SU-DHL-6 (cell line): ENCODE data around the gene CSNK1A1.

Experiments used
- H2AFZ ChIP-seq: fragments of 200-600 bp; sonication (generic); 2 replicates; pipeline ENCODE4 v1.6.1; 2014; ENCODE audit warnings: low read depth, mild to moderate bottlenecking, moderate library complexity, mixed read lengths, antibody characterized with exemption, low read length; ENCODE audit not compliant: severe bottlenecking
- H3F3A ChIP-seq: fragments of 200-600 bp; shearing (Covaris generic); 2 replicates; pipeline ENCODE4 v1.6.0; 2016; ENCODE audit warnings: antibody characterized with exemption, mild to moderate bottlenecking; ENCODE audit not compliant: insufficient read depth
- H3K27ac ChIP-seq: fragments of 200-600 bp; sonication (generic); 2 replicates; pipeline ENCODE4 v1.5.1; 2016; ENCODE audit warnings: low read depth, mild to moderate bottlenecking, low read length, moderate library complexity, mixed read lengths
- H3K27me3 ChIP-seq: fragments of 200-600 bp; sonication (generic), shearing (Covaris generic); 2 replicates; pipeline ENCODE4 v1.6.0; 2014; ENCODE audit warnings: mild to moderate bottlenecking, low read length
- H3K36me3 ChIP-seq: fragments of 200-600 bp; sonication (generic); 2 replicates; pipeline ENCODE4 v1.6.1; 2014; ENCODE audit warnings: mild to moderate bottlenecking, low read length, mixed read lengths
- H3K4me2 ChIP-seq: fragments of 300-600, 200-600 bp; shearing (Covaris generic), sonication (generic); 2 replicates; pipeline ENCODE4 v1.6.0; 2014; ENCODE audit warnings: low read length, low read depth, mild to moderate bottlenecking; ENCODE audit not compliant: poor library complexity, severe bottlenecking
- H3K4me3 ChIP-seq: fragments of 200-600 bp; sonication (generic); 2 replicates; pipeline ENCODE4 v1.5.1; 2014; ENCODE audit warnings: antibody characterized with exemption, low read length, mild to moderate bottlenecking, mixed read lengths; ENCODE audit not compliant: insufficient read depth, poor library complexity, severe bottlenecking
- H3K79me2 ChIP-seq: fragments of 200-600 bp; sonication (generic); 2 replicates; pipeline ENCODE4 v1.6.1; 2014; ENCODE audit warnings: mild to moderate bottlenecking, low read length, moderate library complexity; ENCODE audit not compliant: insufficient read depth
- H3K9ac ChIP-seq: fragments of 200-600 bp; sonication (generic); 2 replicates; pipeline ENCODE4 v1.7.0; 2014; ENCODE audit warnings: mild to moderate bottlenecking, low read length
- H3K9me2 ChIP-seq: fragments of 200-600 bp; sonication (generic); replicated peaks from 2 replicates; pipeline ENCODE4 v1.6.1; 2014; ENCODE audit warnings: low read length; ENCODE audit not compliant: insufficient read depth
- H3K9me3 ChIP-seq: fragments of 200-600 bp; sonication (generic); 2 replicates; pipeline ENCODE4 v1.6.1; 2014; ENCODE audit warnings: low read length, mixed read lengths; ENCODE audit not compliant: insufficient read depth
- H4K20me1 ChIP-seq: fragments of 200-600 bp; sonication (generic); 2 replicates; pipeline ENCODE4 v1.6.1; 2014; ENCODE audit warnings: low read depth, mild to moderate bottlenecking, antibody characterized with exemption, low read length, moderate library complexity, mixed read lengths
- EZH2phosphoT487 ChIP-seq: fragments of 200-600 bp; sonication (generic), shearing (Covaris generic); conservative IDR thresholded peaks from 2 replicates; pipeline ENCODE4 v1.6.1; 2018; ENCODE audit warnings: mild to moderate bottlenecking, antibody characterized with exemption, low read length, moderate library complexity, mixed read lengths
- TF ChIP-seq, protein P1 (sequence below): fragments of 200-600 bp; sonication (generic); IDR thresholded peaks from one replicate; pipeline ENCODE4 v1.5.1; 2017; ENCODE audit warnings: antibody characterized with exemption, mild to moderate bottlenecking, low read length, moderate library complexity; ENCODE audit not compliant: insufficient read depth, poor library complexity, severe bottlenecking

CSNK1A1 gene

GRCh38 chr5:149471406-149472183 is 79.6 kb downstream of the CSNK1A1 start:
- TF ChIP-seq, protein P1, sequence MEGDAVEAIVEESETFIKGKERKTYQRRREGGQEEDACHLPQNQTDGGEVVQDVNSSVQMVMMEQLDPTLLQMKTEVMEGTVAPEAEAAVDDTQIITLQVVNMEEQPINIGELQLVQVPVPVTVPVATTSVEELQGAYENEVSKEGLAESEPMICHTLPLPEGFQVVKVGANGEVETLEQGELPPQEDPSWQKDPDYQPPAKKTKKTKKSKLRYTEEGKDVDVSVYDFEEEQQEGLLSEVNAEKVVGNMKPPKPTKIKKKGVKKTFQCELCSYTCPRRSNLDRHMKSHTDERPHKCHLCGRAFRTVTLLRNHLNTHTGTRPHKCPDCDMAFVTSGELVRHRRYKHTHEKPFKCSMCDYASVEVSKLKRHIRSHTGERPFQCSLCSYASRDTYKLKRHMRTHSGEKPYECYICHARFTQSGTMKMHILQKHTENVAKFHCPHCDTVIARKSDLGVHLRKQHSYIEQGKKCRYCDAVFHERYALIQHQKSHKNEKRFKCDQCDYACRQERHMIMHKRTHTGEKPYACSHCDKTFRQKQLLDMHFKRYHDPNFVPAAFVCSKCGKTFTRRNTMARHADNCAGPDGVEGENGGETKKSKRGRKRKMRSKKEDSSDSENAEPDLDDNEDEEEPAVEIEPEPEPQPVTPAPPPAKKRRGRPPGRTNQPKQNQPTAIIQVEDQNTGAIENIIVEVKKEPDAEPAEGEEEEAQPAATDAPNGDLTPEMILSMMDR = no peak
- no peak for TF ChIP-seq EZH2phosphoT487

DNA sequence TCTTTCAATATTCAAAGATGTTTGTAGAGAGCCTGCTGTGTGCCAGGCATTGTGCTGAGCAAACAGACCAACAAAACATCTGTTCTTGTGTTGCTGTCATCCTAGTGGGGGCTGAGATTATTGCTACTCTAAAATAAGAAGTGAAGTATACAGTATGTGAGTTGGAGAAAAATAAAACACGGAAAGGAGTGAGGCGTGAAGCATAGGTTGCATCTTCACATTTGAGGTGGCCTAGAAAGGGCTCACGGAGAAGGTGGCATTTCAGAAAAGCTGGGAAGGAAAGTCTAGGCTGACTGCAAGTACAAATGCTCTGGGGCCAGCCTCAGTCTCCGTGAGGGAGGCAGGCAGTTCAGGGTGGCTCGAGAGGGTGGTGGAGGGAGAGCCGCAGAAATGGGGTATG is 80.3 kb downstream of the CSNK1A1 start:
- Histone ChIP-seq H3K27ac (no peak overlapping the region), H3F3A (no peaks in the 10 kb centered on the region), H3K4me2 (no peak overlapping the region), H2AFZ (no peak overlapping the region), H3K9me2 (no peaks in the 10 kb centered on the region), H4K20me1 (no peaks in the 10 kb centered on the region), H3K36me3 (no peaks in the 10 kb centered on the region), H3K9me3 (no peaks in the 10 kb centered on the region), H3K4me3 (no peak overlapping the region), H3K27me3 (no peaks in the 10 kb centered on the region), H3K9ac (no peak overlapping the region), H3K79me2 (no peaks in the 10 kb centered on the region)
- TF ChIP-seq EZH2phosphoT487 = no peak
- TF ChIP-seq, protein P1 = no peak

More at GRCh38 chr5:149471406-149472183, 79.6 kb downstream of the CSNK1A1 start:
- no peak overlapping the region for H3K4me2 ChIP-seq
- H3F3A ChIP-seq = no peaks in the 10 kb centered on the region
- H3K27ac ChIP-seq = no peak overlapping the region
- H3K9ac ChIP-seq = no peak overlapping the region
- no peak overlapping the region for H3K4me3 ChIP-seq
- H3K27me3 ChIP-seq = no peaks in the 10 kb centered on the region
- no peaks in the 10 kb centered on the region for H3K36me3 ChIP-seq
- H3K79me2 ChIP-seq = no peaks in the 10 kb centered on the region
- H3K9me2 ChIP-seq = no peaks in the 10 kb centered on the region
- no peaks in the 10 kb centered on the region for H4K20me1 ChIP-seq
- H2AFZ ChIP-seq = no peak overlapping the region
- H3K9me3 ChIP-seq = no peaks in the 10 kb centered on the region

GRCh38 chr5:149466457-149466972 is 84.7 kb downstream of the CSNK1A1 start:
- Histone ChIP-seq H3F3A (no peaks in the 10 kb centered on the region), H3K9me3 (no peaks in the 10 kb centered on the region), H2AFZ (no peak overlapping the region), H3K4me2 (no peak overlapping the region), H3K79me2 (no peaks in the 10 kb centered on the region), H3K27ac (no peak overlapping the region), H3K9me2 (no peaks in the 10 kb centered on the region), H4K20me1 (no peaks in the 10 kb centered on the region), H3K36me3 (no peaks in the 10 kb centered on the region), H3K4me3 (no peak overlapping the region), H3K9ac (no peak overlapping the region), H3K27me3 (no peaks in the 10 kb centered on the region)
- TF ChIP-seq EZH2phosphoT487 = no peak
- TF ChIP-seq, protein P1 = no peak
